H1 (cell line): ENCODE results near the gene SLC22A23. TPM values are rescaled to one million over a fixed set of nuclear protein-coding genes. Genes with fewer than 3 reads are reported as not detected.

Source experiments
- ASH2L ChIP-seq: fragments of 200-600, 300-600 bp; sonication (generic); IDR thresholded peaks from one replicate; pipeline ENCODE4 v1.7.1; 2017; ENCODE audit warnings: low read length
- CBX5 ChIP-seq: fragments of 300-800, 300-1000 bp; sonication (generic); IDR thresholded peaks from 2 replicates; pipeline ENCODE4 v1.7.1; 2016; ENCODE audit warnings: antibody characterized with exemption, low read length, low read depth
- CHD7 ChIP-seq: fragments of 300-600 bp; sonication (generic); IDR thresholded peaks from 2 replicates; pipeline ENCODE4 v1.7.1; 2012; ENCODE audit warnings: low read length, moderate library complexity, mild to moderate bottlenecking, inconsistent platforms; ENCODE audit not compliant: insufficient replicate concordance
- KDM4A ChIP-seq: IDR thresholded peaks from one replicate; pipeline ENCODE4 v1.7.1; 2012; ENCODE audit warnings: low read depth, mild to moderate bottlenecking, moderate library complexity, low read length, inconsistent platforms; ENCODE audit not compliant: severe bottlenecking
- MAFK ChIP-seq: IDR thresholded peaks from 2 replicates; pipeline ENCODE4 v1.6.1; 2012; ENCODE audit warnings: low read depth, mild to moderate bottlenecking, improper control_type of control experiment, low read length
- PHF8 ChIP-seq: fragments of 200-600 bp; sonication (generic); conservative IDR thresholded peaks from 2 replicates; pipeline ENCODE4 v1.7.1; 2012; ENCODE audit warnings: low read depth, mild to moderate bottlenecking, inconsistent platforms, low read length, moderate library complexity
- POU5F1 ChIP-seq: IDR thresholded peaks from 2 replicates; pipeline ENCODE4 v1.6.1; 2011; ENCODE audit warnings: low read depth, mild to moderate bottlenecking, low read length, moderate library complexity
- RFX5 ChIP-seq: IDR thresholded peaks from 2 replicates; pipeline ENCODE4 v1.6.1; 2011; ENCODE audit warnings: low read depth, low read length, improper control_type of control experiment, borderline replicate concordance
- SAP30 ChIP-seq: fragments of 300-600 bp; sonication (generic); IDR thresholded peaks from 2 replicates; pipeline ENCODE4 v1.7.1; 2012; ENCODE audit warnings: low read length, moderate library complexity, mild to moderate bottlenecking, inconsistent platforms; ENCODE audit not compliant: insufficient read depth, insufficient replicate concordance
- SIRT6 ChIP-seq: IDR thresholded peaks from one replicate; pipeline ENCODE4 v1.7.1; 2012; ENCODE audit warnings: low read length, inconsistent platforms
- YY1 ChIP-seq: IDR thresholded peaks from 2 replicates; pipeline ENCODE4 v1.6.1; 2011; ENCODE audit warnings: low read depth, mild to moderate bottlenecking, low read length
- polyA plus RNA-seq, 7 experiments: library from polyadenylated mRNA; depleted of rRNA in 3 of 7; stranded (reverse) in 5 of 7; unstranded in 2 of 7; fragments of >200 nt in 5 of 7; fragments of 200-250 nt in 2 of 7; gene quantifications; 1 replicate in 5 of 7; 2 replicates in 1 of 7; 4 replicates in 1 of 7; pipeline versions ENCODE4 v1.2.1 to v1.2.3, GENCODE V29; 2011 to 2013; ENCODE audit warnings: missing spikeins in 2 of 7, mixed read lengths in 2 of 7
- total RNA-seq: library from RNA; stranded (reverse); fragmentation: NEBNext Ultra II Directional; extraction: Animal tissue kit (Norgen Biotek cat#: 25700); gene quantifications from 2 replicates; pipeline ENCODE4 v1.2.1, GENCODE V29; 2021

SLC22A23 gene
- total and polyA plus RNA-seq, 2 of the 8 experiments (the other 6 are each of a cell fraction or from before 2014, with no cell fraction given): 9.9 to 38.4 TPM

GRCh38 chr6:3296537-3296936, 160.3 kb downstream of the SLC22A23 start (continued):
- TF ChIP-seq CHD7 (no peak), POU5F1 (no peak), KDM4A (no peak), YY1 (no peak), CBX5 (no peak), PHF8 (no peak), SAP30 (no peak), RFX5 (no peak), MAFK (no peak), ASH2L (no peak), SIRT6 (no peak)
- TF ChIP-seq, all 59 proteins: peak for 0
